Erythroblast (primary cell): Measurements from ENCODE around the gene AVPR1A.

Source experiments
- DNase-seq, 2 experiments: peaks; one replicate each; lab custom pipeline; 2025; lab: John Stamatoyannopoulos, UW
- GATA1 ChIP-seq: IDR thresholded peaks from 2 replicates; pipeline ENCODE4 v1.6.1; 2011; ENCODE audit warnings: low read depth, mild to moderate bottlenecking, control low read depth, low read length, moderate library complexity
- POLR2A ChIP-seq: IDR thresholded peaks from 2 replicates; pipeline ENCODE4 v1.6.1; 2011; ENCODE audit warnings: mild to moderate bottlenecking, low read length

AVPR1A gene

GRCh38 chr12:63133981-63134380 lies 17.0 kb downstream of the AVPR1A start:
- TF ChIP-seq POLR2A (no peak), GATA1 (no peak)
- DNase-seq = no peak

- DNase-seq = no peak
- TF ChIP-seq POLR2A = no peak
- no peak for TF ChIP-seq GATA1
Observed at GRCh38 chr12:63132201-63132600, 18.8 kb downstream of the AVPR1A start.

GRCh38 chr12:63129927-63130326 lies 21.1 kb downstream of the AVPR1A start:
- DNase-seq = peak; percentile 92 to 98
- no peak for TF ChIP-seq GATA1
- TF ChIP-seq POLR2A = no peak

- no peak for DNase-seq
- TF ChIP-seq POLR2A = no peak
Observed at GRCh38 chr12:63124778-63125177, 26.2 kb downstream of the AVPR1A start.

GRCh38 chr12:63103494-63104131 lies 47.4 kb downstream of the AVPR1A start:
- DNase-seq = peak; percentile 51 to 69
- TF ChIP-seq GATA1 (no peak), POLR2A (no peak)

- DNase-seq = no peak
- no peak for TF ChIP-seq POLR2A
- no peak for TF ChIP-seq GATA1
Observed at GRCh38 chr12:63101920-63102319, 49.1 kb downstream of the AVPR1A start.

GRCh38 chr12:63098851-63099250 lies 52.1 kb downstream of the AVPR1A start:
- peak; percentile 17 to 18 for DNase-seq
- TF ChIP-seq GATA1 (no peak), POLR2A (no peak)

GRCh38 chr12:63095369-63095980 lies 55.5 kb downstream of the AVPR1A start:
- DNase-seq = no peak
- TF ChIP-seq GATA1 = no peak
- no peak for TF ChIP-seq POLR2A

- DNase-seq = no peak
- TF ChIP-seq GATA1 (no peak), POLR2A (no peak)
Observed at GRCh38 chr12:63093711-63094110, 57.3 kb downstream of the AVPR1A start.

- no peak for DNase-seq
- TF ChIP-seq GATA1 (no peak), POLR2A (no peak)
Observed at GRCh38 chr12:63093084-63093483, 57.9 kb downstream of the AVPR1A start.
